ENCODE data around the gene IFT80. TPM values are rescaled to one million over a fixed set of nuclear protein-coding genes. Genes with fewer than 3 reads are reported as not detected.

Gene IFT80
- total RNA-seq, 1 experiment from 2014 or later = 19.3 TPM

- POLR2A ChIA-PET = no interaction called here
- no TSS peak for BruUV-seq (replicated peaks)
- H3K9me3 ChIP-seq = no peaks in the 10 kb centered on the region
- Mint-ChIP-seq H3K4me1 (ENCODE audit: low read depth, unreplicated experiment) (peaks cover 4% of the 10 kb centered on the region), H3K4me3 (ENCODE audit: unreplicated experiment) (no peak overlapping the region), H3K27ac (ENCODE audit: unreplicated experiment) (no peak overlapping the region), H3K9me3 (ENCODE audit: unreplicated experiment) (no peaks in the 10 kb centered on the region), H3K27me3 (ENCODE audit: insufficient read depth, unreplicated experiment) (no peaks in the 10 kb centered on the region), H3K36me3 (ENCODE audit: insufficient read depth, unreplicated experiment) (no peaks in the 10 kb centered on the region)
- no peaks in the 10 kb centered on the region for H3K36me3 ChIP-seq (ENCODE audit: control insufficient read depth, insufficient read depth, low read length)
- no peak for DNase-seq
- CTCF ChIA-PET = no interaction called here
- no peak overlapping the region for H3K4me3 ChIP-seq (ENCODE audit: low read depth, low read length)
- peaks cover 3% of the 10 kb centered on the region; the same call in 1 of the 2 replicates for H3K4me1 ChIP-seq
- no peak for TF ChIP-seq CTCF (IDR thresholded peaks at IDR 0.05; ENCODE audit: insufficient read depth in 1 of 2, low read depth in 1 of 2, low read length in 1 of 2, severe bottlenecking in 1 of 2, unreplicated experiment in 1 of 2)
- intact Hi-C loops (cut with micrococcal nuclease; ENCODE audit: unreplicated experiment) = no loop called here
- H3K27me3 ChIP-seq (replicated peaks; ENCODE audit: control insufficient read depth, insufficient read depth, low read length) = no peaks in the 10 kb centered on the region
Observed at GRCh38 chr3:160257606-160258005, 141.4 kb downstream of the IFT80 start.

- Histone ChIP-seq H3K9me3 (no peaks in the 10 kb centered on the region), H3K36me3 (ENCODE audit: control insufficient read depth, insufficient read depth, low read length) (no peaks in the 10 kb centered on the region), H3K4me3 (ENCODE audit: low read depth, low read length) (no peak overlapping the region), H3K4me1 (peaks cover 11% of the 10 kb centered on the region; the same call in 1 of the 2 replicates), H3K27me3 (replicated peaks; ENCODE audit: control insufficient read depth, insufficient read depth, low read length) (no peaks in the 10 kb centered on the region)
- Mint-ChIP-seq H3K4me1 (ENCODE audit: low read depth, unreplicated experiment) (peaks cover 15% of the 10 kb centered on the region), H3K9me3 (ENCODE audit: unreplicated experiment) (no peaks in the 10 kb centered on the region), H3K27me3 (ENCODE audit: insufficient read depth, unreplicated experiment) (no peaks in the 10 kb centered on the region), H3K36me3 (ENCODE audit: insufficient read depth, unreplicated experiment) (no peaks in the 10 kb centered on the region), H3K4me3 (ENCODE audit: unreplicated experiment) (no peak overlapping the region), H3K27ac (ENCODE audit: unreplicated experiment) (no peak overlapping the region)
- CTCF ChIA-PET = interaction anchor here (1.3 kb wide), 1 partner anchor 221 kb away, joined by 4 read pairs; no protein-coding TSS in a partner anchor
- no TSS peak for BruUV-seq (replicated peaks)
- no peak for TF ChIP-seq CTCF (IDR thresholded peaks at IDR 0.05; ENCODE audit: insufficient read depth in 1 of 2, low read depth in 1 of 2, low read length in 1 of 2, severe bottlenecking in 1 of 2, unreplicated experiment in 1 of 2)
- intact Hi-C loops (cut with micrococcal nuclease; ENCODE audit: unreplicated experiment) = no loop called here
- POLR2A ChIA-PET = no interaction called here
- DNase-seq = no peak
Observed at GRCh38 chr3:160253298-160253697, 145.7 kb downstream of the IFT80 start.

GRCh38 chr3:160247766-160248165, 151.3 kb downstream of the IFT80 start:
- H3K27me3 Mint-ChIP-seq (ENCODE audit: insufficient read depth, unreplicated experiment) = no peaks in the 10 kb centered on the region
- BruUV-seq (replicated peaks) = no TSS peak
- H3K27me3 ChIP-seq (replicated peaks; ENCODE audit: control insufficient read depth, insufficient read depth, low read length) = no peaks in the 10 kb centered on the region
- H3K9me3 Mint-ChIP-seq (ENCODE audit: unreplicated experiment) = peaks cover 6% of the 10 kb centered on the region
- no peak for TF ChIP-seq CTCF (IDR thresholded peaks at IDR 0.05; ENCODE audit: insufficient read depth in 1 of 2, low read depth in 1 of 2, low read length in 1 of 2, severe bottlenecking in 1 of 2, unreplicated experiment in 1 of 2)
- ChIA-PET POLR2A (interaction anchor here (0.6 kb wide), 1 partner anchor 155 kb away, joined by 3 read pairs; no protein-coding TSS in a partner anchor), CTCF (no interaction called here)
- H3K4me1 ChIP-seq = peaks cover 15% of the 10 kb centered on the region
- H3K36me3 ChIP-seq (ENCODE audit: control insufficient read depth, insufficient read depth, low read length) = no peaks in the 10 kb centered on the region
- intact Hi-C loops (cut with micrococcal nuclease; ENCODE audit: unreplicated experiment) = no loop called here
- no peak overlapping the region for H3K4me3 ChIP-seq (ENCODE audit: low read depth, low read length)
- peaks cover 19% of the 10 kb centered on the region for H3K4me1 Mint-ChIP-seq (ENCODE audit: low read depth, unreplicated experiment)
- DNase-seq = no peak
- H3K36me3 Mint-ChIP-seq (ENCODE audit: insufficient read depth, unreplicated experiment) = peaks cover 5% of the 10 kb centered on the region
- H3K27ac Mint-ChIP-seq (ENCODE audit: unreplicated experiment) = no peak overlapping the region
- no peak overlapping the region for H3K4me3 Mint-ChIP-seq (ENCODE audit: unreplicated experiment)
- no peaks in the 10 kb centered on the region; the same call in 1 of the 2 replicates for H3K9me3 ChIP-seq

Measured in Caco-2 (cell line).